ENCODE data around the gene DENND1B.

The DENND1B gene

DNA sequence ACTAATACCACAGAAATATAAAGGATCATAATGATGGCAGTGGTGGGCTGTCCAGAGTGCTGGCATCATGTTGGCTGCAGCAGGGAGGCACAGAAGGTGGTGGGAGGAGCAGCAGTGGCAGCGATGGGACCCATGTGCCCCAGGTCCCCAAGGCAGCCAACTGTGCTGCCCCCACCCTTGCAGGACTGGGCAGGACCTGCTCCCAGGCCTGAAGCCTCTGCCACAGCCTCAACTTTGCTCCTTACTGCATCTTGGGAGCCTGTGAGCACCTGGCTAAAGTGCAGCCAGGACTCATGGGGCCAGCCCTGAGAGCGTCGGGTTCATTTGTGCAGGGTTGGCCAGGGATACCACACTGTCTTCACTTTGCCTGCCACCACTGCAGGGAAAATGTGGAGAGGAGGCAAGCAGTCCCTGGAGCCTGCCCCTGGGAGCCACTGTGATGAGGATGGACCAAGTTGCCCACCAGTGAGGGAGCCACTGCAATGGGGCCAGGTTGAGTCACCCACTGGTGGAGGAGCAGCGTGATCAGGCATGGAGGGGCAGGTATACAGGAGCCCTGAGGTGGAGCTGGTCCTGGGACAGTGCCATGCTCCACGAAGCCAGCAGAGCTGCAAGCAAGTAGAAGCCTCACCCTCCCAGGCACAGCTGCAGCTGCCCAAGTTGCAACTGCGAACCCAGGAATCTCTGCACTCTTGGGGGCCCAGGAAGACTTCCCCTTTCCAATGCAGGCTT, 25.3 kb upstream of the DENND1B start:
- Histone ChIP-seq H3K36me3 (replicated peaks) (no peaks in the 10 kb centered on the region), H3K27me3 (replicated peaks) (no peaks in the 10 kb centered on the region), H3K27ac (no peak overlapping the region), H3K4me3 (ENCODE audit: low read depth, low read length) (no peak overlapping the region)
- no peak for DNase-seq
- in situ Hi-C loops (cut with HindIII; ENCODE audit: low pct_ligation_motif_present, low sequenced_read_pairs): no loop called here
- TF ChIP-seq, protein P1, sequence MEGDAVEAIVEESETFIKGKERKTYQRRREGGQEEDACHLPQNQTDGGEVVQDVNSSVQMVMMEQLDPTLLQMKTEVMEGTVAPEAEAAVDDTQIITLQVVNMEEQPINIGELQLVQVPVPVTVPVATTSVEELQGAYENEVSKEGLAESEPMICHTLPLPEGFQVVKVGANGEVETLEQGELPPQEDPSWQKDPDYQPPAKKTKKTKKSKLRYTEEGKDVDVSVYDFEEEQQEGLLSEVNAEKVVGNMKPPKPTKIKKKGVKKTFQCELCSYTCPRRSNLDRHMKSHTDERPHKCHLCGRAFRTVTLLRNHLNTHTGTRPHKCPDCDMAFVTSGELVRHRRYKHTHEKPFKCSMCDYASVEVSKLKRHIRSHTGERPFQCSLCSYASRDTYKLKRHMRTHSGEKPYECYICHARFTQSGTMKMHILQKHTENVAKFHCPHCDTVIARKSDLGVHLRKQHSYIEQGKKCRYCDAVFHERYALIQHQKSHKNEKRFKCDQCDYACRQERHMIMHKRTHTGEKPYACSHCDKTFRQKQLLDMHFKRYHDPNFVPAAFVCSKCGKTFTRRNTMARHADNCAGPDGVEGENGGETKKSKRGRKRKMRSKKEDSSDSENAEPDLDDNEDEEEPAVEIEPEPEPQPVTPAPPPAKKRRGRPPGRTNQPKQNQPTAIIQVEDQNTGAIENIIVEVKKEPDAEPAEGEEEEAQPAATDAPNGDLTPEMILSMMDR (IDR thresholded peaks at IDR 0.05; ENCODE audit: low read depth, low read length, missing control alignments): no peak

DNA sequence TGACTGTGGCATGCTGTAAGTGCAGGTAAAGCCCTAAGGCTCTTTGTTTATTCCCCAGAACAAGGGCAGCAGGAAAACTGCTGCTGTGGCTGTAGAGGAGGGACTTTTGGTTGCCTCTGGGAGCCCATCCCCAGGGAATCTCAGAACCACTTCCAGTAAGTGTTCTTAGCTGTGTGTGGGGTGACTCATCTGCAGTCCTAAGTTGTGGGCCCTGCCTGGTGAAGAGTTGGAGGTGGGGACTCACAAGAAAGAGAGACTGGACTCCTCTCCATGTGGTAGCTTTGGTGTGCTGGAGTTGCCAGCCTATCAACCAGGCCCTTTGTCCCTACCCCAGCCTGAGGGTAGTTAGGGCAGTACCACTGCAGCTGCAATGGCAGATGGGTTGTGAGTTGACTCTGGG, 24.0 kb upstream of the DENND1B start:
- Histone ChIP-seq H3K4me3 (ENCODE audit: low read depth, low read length) (no peak overlapping the region), H3K27ac (no peak overlapping the region)
- in situ Hi-C loops (cut with HindIII; ENCODE audit: low pct_ligation_motif_present, low sequenced_read_pairs): no loop called here

DNA sequence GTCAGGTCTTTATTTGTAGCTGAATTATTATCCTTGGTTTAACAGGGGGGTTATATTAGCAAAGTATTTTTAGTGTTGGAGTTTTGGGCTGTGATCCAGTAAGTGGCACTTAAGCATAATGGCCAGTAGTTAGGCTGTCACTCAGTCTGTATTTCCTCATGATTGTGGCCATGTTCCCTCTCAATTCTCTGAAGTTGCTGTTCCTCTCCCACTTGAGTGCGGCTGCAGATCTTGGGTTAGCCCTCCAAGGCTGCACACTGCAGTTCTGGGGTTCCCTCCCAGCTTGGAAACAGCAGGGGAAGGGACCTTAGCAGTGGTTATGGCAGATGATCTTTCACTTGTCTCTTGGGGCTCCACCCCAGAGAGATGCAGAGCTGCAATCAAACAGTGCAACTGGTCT, 23.2 kb upstream of the DENND1B start:
- TF ChIP-seq, protein P1 (IDR thresholded peaks at IDR 0.05; ENCODE audit: low read depth, low read length, missing control alignments): no peak
- in situ Hi-C loops (cut with HindIII; ENCODE audit: low pct_ligation_motif_present, low sequenced_read_pairs): no loop called here
- no peak for DNase-seq
- Histone ChIP-seq H3K27ac (no peak overlapping the region), H3K4me3 (ENCODE audit: low read depth, low read length) (no peak overlapping the region), H3K36me3 (replicated peaks) (no peaks in the 10 kb centered on the region), H3K27me3 (replicated peaks) (no peaks in the 10 kb centered on the region)

More for the DNA sequence above, 24.0 kb upstream of the DENND1B start:
- DNase-seq: peak; percentile 81
- H3K36me3 ChIP-seq (replicated peaks): no peaks in the 10 kb centered on the region
- no peaks in the 10 kb centered on the region for H3K27me3 ChIP-seq (replicated peaks)
- TF ChIP-seq, protein P1 (IDR thresholded peaks at IDR 0.05; ENCODE audit: low read depth, low read length, missing control alignments): no peak

DNA sequence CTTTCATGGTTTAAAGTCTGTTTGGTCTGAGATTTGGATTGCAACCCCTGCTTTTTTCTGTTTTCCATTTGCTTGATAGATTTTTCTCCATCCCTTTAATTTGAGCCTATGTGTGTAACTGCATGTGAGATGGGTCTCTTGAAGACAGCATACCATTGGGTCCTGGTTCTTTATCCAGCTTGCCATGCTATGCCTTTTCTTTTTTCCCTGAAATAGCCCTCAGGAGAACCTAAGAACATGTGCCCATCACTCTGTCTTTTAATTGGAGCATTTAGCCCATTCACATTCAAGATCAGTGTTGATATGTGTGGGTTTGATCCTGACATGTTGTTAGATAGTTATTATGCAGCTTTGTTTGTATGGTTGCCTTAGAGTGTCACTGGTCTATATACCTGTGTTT, 21.7 kb upstream of the DENND1B start:
- H3K27me3 ChIP-seq (replicated peaks): no peaks in the 10 kb centered on the region
- no peak overlapping the region for H3K27ac ChIP-seq
- TF ChIP-seq, protein P1 (IDR thresholded peaks at IDR 0.05; ENCODE audit: low read depth, low read length, missing control alignments): no peak
- H3K36me3 ChIP-seq (replicated peaks): no peaks in the 10 kb centered on the region
- DNase-seq: no peak
- in situ Hi-C loops (cut with HindIII; ENCODE audit: low pct_ligation_motif_present, low sequenced_read_pairs): no loop called here
- H3K4me3 ChIP-seq (ENCODE audit: low read depth, low read length): no peak overlapping the region

DNA sequence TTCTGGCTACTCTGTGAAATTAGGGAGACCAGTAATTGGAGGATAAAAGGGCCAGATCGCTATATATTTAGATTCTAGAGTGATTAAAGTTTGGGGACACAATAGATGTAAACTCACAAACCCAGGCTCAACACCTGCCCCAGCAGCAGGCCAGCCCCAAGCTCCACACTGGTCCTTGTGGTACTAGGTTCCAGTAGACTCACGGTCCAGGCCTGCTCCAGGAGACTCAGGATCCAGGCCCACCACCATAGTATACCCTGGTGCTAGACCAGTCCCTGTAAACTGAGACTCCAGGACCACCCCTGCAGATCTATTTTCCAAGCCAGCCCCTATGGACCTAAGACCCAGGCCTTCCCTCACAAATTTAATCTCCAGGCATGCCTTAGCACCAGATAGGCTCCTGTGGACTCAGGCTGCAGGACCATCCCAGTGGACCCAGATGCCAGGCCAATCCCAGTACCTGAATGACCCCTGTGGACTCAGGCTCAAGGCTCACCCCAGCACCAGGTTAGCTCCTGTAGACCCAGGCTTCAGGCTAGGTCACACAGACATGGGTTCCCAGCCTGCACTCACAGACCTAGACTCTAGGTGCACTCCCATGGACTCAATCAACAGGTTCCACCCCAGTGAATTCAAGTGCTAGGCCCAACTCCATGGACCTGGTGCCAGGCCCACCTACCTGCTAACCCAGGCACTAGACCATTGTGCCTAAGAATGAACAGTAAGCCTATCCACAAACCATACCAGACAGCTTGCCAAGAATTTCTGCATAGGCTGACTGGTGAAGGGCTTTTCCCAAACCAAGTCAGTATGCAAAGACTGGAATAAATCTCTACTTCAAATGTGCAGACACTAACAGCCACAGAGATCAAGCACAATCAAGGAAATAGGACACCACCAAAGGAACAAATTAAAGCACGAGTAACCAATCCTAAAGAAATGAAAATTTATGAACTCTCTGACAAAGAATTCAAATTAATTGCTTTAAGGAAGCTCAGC, 13.8 kb upstream of the DENND1B start:
- no peak for DNase-seq
- no peaks in the 10 kb centered on the region for H3K36me3 ChIP-seq (replicated peaks)
- TF ChIP-seq, protein P1 (IDR thresholded peaks at IDR 0.05; ENCODE audit: low read depth, low read length, missing control alignments): no peak
- no peak overlapping the region for H3K27ac ChIP-seq
- in situ Hi-C loops (cut with HindIII; ENCODE audit: low pct_ligation_motif_present, low sequenced_read_pairs): no loop called here
- H3K4me3 ChIP-seq (ENCODE audit: low read depth, low read length): no peak overlapping the region
- no peaks in the 10 kb centered on the region for H3K27me3 ChIP-seq (replicated peaks)
